Uterus (tissue), 4 donors: ENCODE measurements around the gene SEMA4C. TPM values are rescaled to one million over a fixed set of nuclear protein-coding genes. Genes with fewer than 3 reads are reported as not detected.
"Not testable (repeated sequence)": the region's sequence is repeated elsewhere in the genome, so short reads cannot be mapped to it uniquely, and the experiment has no call there.

Experiments used
- DNase-seq, 2 donors: peaks; one replicate each; pipeline ENCODE4 v3.0.0-alpha.2; 2019 to 2020
- H3K27ac ChIP-seq, 2 donors: fragments of 200-600 bp; sonication (generic); 1 replicate in 1 of 2; 2 replicates in 1 of 2; pipeline ENCODE4 v1.5.1; 2016 to 2018
- H3K27me3 ChIP-seq, 2 donors: fragments of 200-600 bp; sonication (generic); one replicate each; pipeline ENCODE4 v1.5.1; 2018 to 2019; ENCODE audit warnings: control low read depth in 1 of 2
- H3K36me3 ChIP-seq, 2 donors: fragments of 200-600 bp; sonication (generic); one replicate each; pipeline ENCODE4 v1.5.1; 2019; ENCODE audit warnings: control low read depth in 1 of 2
- H3K4me1 ChIP-seq, 2 donors: fragments of 200-600 bp; sonication (generic); one replicate each; pipeline ENCODE4 v1.5.1; 2018 to 2019; ENCODE audit warnings: control low read depth in 1 of 2
- H3K4me3 ChIP-seq, 2 donors: fragments of 200-600 bp; sonication (generic); 1 replicate in 1 of 2; 2 replicates in 1 of 2; pipeline ENCODE4 v1.5.1; 2018 to 2019; ENCODE audit warnings: mild to moderate bottlenecking in 1 of 2
- H3K9me3 ChIP-seq, 2 donors: fragments of 200-600 bp; sonication (generic); one replicate each; pipeline ENCODE4 v1.5.1; 2019; ENCODE audit warnings: control low read depth in 1 of 2
- POLR2A ChIP-seq, 2 donors: fragments of 450-650 bp; IDR thresholded peaks; one replicate each; pipeline ENCODE4 v1.6.1; 2016; ENCODE audit warnings: antibody characterized with exemption in 2 of 2, mild to moderate bottlenecking in 1 of 2, moderate library complexity in 1 of 2
- intact Hi-C: fragments of 100-400 bp; cut with DNase I; formaldehyde crosslinking; loops from one replicate; pipeline ENCODE4 v1.15.1; 2023; ENCODE audit warnings: low total_unique reads
- total RNA-seq, 4 donors: library from RNA; depleted of rRNA in 3 of 4; stranded (reverse); fragments of >200 nt in 3 of 4; gene quantifications; one replicate each; pipeline versions ENCODE4 v1.1.0 to v1.2.4, GENCODE V29; 2014 to 2023
- TF ChIP-seq, protein P1 (sequence below), 4 experiments: fragments of 200-600 bp in 2 of 4; fragments of 450-650 bp in 2 of 4; sonication (generic) in 2 of 4; IDR thresholded peaks; one replicate each; pipeline ENCODE4 v1.5.1; 2016 to 2019; ENCODE audit warnings: antibody characterized with exemption in 4 of 4, mild to moderate bottlenecking in 2 of 4, moderate library complexity in 1 of 4
- donor health status: DM: yes; HTN: yes; CAD: no.

SEMA4C gene
- total RNA-seq, 4 donors from 2014 or later, result 31.8 to 117 (median 61.7) TPM

DNA sequence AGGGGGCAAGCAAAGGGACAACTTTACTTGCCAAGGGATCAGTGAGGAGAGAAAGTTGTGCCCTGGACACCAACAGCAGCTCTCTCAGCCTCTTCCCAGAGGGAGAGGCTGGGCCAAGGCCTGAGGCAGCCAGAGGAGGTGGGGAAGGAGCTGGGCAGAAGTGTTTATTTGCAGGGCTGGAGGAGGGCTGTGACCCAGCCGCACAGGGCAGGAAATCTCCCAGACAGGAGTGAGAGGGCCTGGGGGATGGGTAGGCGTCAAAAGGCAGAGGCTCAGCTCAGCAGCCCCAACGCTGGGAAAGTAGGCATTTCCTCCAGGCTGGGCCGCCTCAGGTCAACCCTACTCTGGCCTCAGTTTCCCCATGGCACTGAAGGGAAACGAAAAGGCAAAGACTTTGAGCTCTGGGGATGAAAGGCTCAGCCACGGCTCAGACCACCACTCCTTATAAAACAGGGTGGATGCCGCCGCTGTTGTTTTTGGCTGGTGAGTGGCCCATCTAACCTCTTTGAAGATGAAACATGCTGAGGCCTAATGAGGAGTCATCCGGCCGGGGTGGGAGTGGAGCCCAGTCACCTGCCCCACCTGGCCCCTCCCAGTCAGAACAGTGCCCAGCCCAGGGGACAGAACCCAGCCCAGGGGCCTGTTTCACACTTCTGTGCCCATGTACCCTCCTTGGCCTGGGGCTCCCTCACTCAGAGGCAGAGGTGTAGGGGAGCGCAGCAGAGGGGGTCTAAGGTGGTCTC lies 21.9 kb upstream of the SEMA4C start:
- Histone ChIP-seq H3K4me3 (no peak overlapping the region), H3K27ac (peak overlapping the region; percentile 31 to 65), H3K27me3 (no peaks in the 10 kb centered on the region), H3K9me3 (no peaks in the 10 kb centered on the region), H3K4me1 (peaks cover 0 to 20% of the 10 kb centered on the region in 2 donors), H3K36me3 (no peaks in the 10 kb centered on the region)
- peak in 1 of 2 donors; percentile 61 for DNase-seq
- no peak for TF ChIP-seq POLR2A (IDR thresholded peaks at IDR 0.05)
- TF ChIP-seq, protein P1, sequence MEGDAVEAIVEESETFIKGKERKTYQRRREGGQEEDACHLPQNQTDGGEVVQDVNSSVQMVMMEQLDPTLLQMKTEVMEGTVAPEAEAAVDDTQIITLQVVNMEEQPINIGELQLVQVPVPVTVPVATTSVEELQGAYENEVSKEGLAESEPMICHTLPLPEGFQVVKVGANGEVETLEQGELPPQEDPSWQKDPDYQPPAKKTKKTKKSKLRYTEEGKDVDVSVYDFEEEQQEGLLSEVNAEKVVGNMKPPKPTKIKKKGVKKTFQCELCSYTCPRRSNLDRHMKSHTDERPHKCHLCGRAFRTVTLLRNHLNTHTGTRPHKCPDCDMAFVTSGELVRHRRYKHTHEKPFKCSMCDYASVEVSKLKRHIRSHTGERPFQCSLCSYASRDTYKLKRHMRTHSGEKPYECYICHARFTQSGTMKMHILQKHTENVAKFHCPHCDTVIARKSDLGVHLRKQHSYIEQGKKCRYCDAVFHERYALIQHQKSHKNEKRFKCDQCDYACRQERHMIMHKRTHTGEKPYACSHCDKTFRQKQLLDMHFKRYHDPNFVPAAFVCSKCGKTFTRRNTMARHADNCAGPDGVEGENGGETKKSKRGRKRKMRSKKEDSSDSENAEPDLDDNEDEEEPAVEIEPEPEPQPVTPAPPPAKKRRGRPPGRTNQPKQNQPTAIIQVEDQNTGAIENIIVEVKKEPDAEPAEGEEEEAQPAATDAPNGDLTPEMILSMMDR (IDR thresholded peaks at IDR 0.05), result no peak
- intact Hi-C loops, result no loop called here

GRCh38 chr2:96890726-96891385 lies 21.0 kb upstream of the SEMA4C start:
- Histone ChIP-seq H3K36me3 (no peaks in the 10 kb centered on the region), H3K27ac (peak overlapping the region; percentile 41 to 65), H3K4me3 (no peak overlapping the region), H3K9me3 (no peaks in the 10 kb centered on the region), H3K27me3 (no peaks in the 10 kb centered on the region), H3K4me1 (peaks cover 0 to 17% of the 10 kb centered on the region in 2 donors)
- no peak for DNase-seq
- TF ChIP-seq, protein P1 (IDR thresholded peaks at IDR 0.05), result no peak
- TF ChIP-seq POLR2A (IDR thresholded peaks at IDR 0.05), result no peak
- intact Hi-C loops, result no loop called here

DNA sequence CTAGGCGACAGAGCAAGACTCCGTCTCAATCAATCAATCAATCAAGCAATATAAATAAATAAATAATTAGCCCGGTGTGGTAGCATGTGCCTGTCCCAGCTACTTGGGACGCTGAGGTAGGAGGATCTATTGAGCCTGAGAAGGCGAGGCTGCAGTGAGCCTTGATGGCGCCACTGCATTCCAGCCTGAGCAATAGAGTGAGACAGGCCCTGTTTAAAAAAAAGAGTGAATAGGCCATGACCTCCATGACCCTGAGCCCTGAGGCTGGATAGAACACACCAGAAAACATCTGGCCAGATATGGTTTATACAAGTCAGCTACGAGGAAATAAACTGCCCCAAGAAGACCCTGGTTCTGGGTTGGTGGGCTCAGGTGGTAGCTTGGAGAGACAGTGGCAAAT lies 20.4 kb upstream of the SEMA4C start:
- H3K36me3 ChIP-seq, result no peaks in the 10 kb centered on the region
- H3K27ac ChIP-seq, result peak overlapping the region; percentile 19 to 41
- TF ChIP-seq POLR2A (IDR thresholded peaks at IDR 0.05), result no peak
- TF ChIP-seq, protein P1 (IDR thresholded peaks at IDR 0.05), result no peak
- no peak for DNase-seq
- H3K4me3 ChIP-seq, result no peak overlapping the region
- intact Hi-C loops, result no loop called here
- no peaks in the 10 kb centered on the region for H3K9me3 ChIP-seq
- peaks cover 0 to 12% of the 10 kb centered on the region in 2 donors for H3K4me1 ChIP-seq
- no peaks in the 10 kb centered on the region for H3K27me3 ChIP-seq

DNA sequence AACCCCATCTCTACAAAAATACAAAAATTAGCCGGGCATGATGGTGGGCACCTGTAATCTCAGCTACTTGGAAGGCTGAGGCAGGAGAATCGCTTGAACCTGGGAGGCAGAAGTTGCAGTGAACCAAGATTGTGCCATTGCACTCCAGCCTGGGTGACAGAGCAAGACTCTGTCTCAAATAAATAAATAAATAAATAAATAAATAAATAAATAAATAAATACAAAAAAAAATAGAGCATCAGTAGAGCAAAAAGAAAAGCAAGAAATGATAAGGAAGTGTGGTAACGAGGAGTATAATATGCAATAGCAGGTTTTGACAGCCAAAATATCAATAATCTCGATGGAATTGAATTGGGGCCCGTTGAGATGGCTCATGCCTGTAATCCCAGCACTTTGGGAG lies 19.6 kb upstream of the SEMA4C start:
- H3K9me3 ChIP-seq, H3K27ac ChIP-seq, H3K36me3 ChIP-seq, intact Hi-C loops, DNase-seq, H3K27me3 ChIP-seq, H3K4me3 ChIP-seq: not testable (repeated sequence)
- H3K4me1 ChIP-seq, result peaks cover 0 to 12% of the 10 kb centered on the region in 2 donors

DNA sequence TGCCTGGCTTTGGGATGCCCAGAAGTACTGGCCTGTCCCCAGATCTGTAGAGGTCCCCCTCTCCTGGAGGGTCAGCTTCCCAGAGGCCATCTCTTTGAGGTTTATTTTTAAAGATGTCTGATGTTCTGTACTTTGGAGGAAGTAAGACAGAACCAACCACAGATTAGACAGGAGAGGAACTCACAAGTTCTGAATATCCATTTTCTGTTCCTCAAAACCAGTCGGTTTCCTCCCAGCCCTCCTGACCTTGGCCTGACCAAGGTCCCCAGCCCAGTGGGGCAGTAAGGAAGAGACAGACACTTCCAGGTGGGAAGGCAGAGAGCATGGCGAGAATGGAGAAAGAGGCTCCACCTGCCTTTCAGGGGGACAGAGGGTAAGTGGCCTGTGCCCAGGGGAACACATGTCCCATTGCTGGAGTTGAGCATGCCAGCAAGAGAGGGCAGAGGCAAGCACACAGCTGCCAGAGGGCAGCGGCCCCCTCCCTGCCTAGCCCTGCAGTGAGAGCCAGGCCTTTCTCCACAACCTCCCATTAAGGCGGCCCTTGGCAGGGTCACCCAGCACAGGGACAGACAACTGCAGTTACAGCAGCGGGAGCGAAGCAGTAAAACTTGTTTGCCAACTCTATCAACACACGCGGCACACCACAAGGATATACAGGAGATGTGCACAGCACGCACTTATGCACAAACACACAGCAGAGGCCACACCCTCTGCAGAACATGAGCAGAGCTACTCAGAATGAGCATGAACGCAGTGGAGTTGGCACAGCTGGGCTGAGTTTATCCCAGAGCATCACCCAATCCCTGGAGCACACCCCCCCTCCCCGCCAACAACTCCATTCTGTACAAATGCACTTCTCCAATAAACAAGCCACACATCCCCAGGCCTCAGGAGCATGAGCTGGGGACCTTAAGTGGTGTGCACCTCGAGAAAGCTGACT lies 18.5 kb upstream of the SEMA4C start:
- H3K9me3 ChIP-seq, result no peaks in the 10 kb centered on the region
- no peaks in the 10 kb centered on the region for H3K36me3 ChIP-seq
- intact Hi-C loops, result no loop called here
- H3K4me1 ChIP-seq, result peaks cover 0 to 12% of the 10 kb centered on the region in 2 donors
- TF ChIP-seq POLR2A (IDR thresholded peaks at IDR 0.05), result no peak
- TF ChIP-seq, protein P1 (IDR thresholded peaks at IDR 0.05), result no peak
- peak overlapping the region; percentile 69 to 77 for H3K27ac ChIP-seq
- H3K4me3 ChIP-seq, result no peak overlapping the region
- DNase-seq, result no peak
- H3K27me3 ChIP-seq, result no peaks in the 10 kb centered on the region
